Measurements from ENCODE around the gene SLC39A10.

The SLC39A10 gene

DNA sequence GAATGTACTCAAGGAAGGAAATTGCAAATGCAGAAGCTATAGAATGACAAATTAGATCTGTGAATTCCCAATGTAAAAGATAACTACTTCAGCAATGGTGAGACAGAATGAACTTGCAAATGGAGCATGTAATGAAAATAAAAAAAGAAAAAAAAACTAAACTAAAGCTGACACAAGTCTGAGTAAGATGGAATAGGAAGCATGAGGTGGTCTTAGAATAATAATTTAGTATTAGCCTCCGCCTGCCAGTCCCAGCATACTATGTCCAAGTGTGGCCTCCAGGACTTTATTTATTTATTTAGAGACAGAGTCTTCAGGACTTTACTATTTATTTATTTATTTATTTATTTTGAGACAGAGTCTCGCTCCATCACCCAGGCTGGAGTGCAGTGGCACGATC, 37.4 kb upstream of the SLC39A10 start:
- H3K4me3 ChIP-seq (ENCODE audit: low read depth, low read length): no peak overlapping the region
- POLR2A ChIA-PET: no interaction called here
- TF ChIP-seq, protein P1, sequence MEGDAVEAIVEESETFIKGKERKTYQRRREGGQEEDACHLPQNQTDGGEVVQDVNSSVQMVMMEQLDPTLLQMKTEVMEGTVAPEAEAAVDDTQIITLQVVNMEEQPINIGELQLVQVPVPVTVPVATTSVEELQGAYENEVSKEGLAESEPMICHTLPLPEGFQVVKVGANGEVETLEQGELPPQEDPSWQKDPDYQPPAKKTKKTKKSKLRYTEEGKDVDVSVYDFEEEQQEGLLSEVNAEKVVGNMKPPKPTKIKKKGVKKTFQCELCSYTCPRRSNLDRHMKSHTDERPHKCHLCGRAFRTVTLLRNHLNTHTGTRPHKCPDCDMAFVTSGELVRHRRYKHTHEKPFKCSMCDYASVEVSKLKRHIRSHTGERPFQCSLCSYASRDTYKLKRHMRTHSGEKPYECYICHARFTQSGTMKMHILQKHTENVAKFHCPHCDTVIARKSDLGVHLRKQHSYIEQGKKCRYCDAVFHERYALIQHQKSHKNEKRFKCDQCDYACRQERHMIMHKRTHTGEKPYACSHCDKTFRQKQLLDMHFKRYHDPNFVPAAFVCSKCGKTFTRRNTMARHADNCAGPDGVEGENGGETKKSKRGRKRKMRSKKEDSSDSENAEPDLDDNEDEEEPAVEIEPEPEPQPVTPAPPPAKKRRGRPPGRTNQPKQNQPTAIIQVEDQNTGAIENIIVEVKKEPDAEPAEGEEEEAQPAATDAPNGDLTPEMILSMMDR (IDR thresholded peaks at IDR 0.05; ENCODE audit: insufficient read depth, low read length, missing control alignments): no peak
- CTCF ChIA-PET: interaction anchor here (1.2 kb wide), 1 partner anchor 9 kb away, joined by 3 read pairs; no protein-coding TSS in a partner anchor
- DNase-seq (ENCODE audit: low read depth, low spot score): no peak

DNA sequence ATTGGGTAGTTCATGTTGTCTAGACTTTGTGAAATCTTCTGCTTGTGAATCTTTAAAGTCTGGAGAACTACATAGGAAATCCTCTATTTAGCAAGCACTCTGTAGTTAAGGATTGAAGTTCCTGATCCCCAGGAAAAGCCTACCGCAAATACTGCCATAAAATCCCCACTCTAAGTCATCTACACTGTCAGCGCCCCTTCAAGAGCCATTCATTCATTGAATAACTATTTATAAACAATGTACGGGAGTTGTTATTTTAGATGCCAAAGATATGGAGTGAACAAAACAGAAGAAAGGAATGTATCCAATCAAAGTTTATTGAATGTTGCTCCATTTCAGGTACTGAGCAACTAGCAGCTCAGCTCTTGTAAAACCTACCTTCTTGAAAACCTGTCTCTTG, 36.5 kb upstream of the SLC39A10 start:
- no peak overlapping the region for H3K4me3 ChIP-seq (ENCODE audit: low read depth, low read length)
- no peak for DNase-seq (ENCODE audit: low read depth, low spot score)
- ChIA-PET POLR2A (no interaction called here), CTCF (interaction anchor here (1.2 kb wide), 2 partner anchors 8 to 13 kb away, joined by 3 read pairs; no protein-coding TSS in a partner anchor)
- TF ChIP-seq, protein P1 (IDR thresholded peaks at IDR 0.05; ENCODE audit: insufficient read depth, low read length, missing control alignments): no peak

DNA sequence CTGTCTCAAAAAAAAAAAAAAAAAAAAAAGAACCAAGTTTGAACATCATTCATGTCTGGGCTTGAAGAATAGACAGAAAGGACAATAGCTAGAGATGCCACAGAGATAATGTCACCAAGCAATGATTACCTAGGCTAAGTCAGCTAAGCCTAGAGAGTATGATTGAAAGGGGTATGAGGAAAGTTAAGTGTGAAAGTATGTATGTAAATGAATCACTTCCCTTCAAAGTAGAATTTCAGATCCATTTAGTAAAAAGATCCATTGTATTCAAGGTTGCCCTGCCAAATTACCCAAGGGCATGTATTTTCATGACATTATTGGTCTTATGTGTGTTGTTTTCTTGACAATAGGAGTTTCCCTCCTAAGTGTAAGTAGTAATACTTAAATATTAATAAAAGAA, 34.1 kb upstream of the SLC39A10 start:
- POLR2A ChIA-PET: no interaction called here
- CTCF ChIA-PET: no interaction called here
- DNase-seq (ENCODE audit: low read depth, low spot score): no peak
- H3K4me3 ChIP-seq (ENCODE audit: low read depth, low read length): no peak overlapping the region
- TF ChIP-seq, protein P1 (IDR thresholded peaks at IDR 0.05; ENCODE audit: insufficient read depth, low read length, missing control alignments): no peak

DNA sequence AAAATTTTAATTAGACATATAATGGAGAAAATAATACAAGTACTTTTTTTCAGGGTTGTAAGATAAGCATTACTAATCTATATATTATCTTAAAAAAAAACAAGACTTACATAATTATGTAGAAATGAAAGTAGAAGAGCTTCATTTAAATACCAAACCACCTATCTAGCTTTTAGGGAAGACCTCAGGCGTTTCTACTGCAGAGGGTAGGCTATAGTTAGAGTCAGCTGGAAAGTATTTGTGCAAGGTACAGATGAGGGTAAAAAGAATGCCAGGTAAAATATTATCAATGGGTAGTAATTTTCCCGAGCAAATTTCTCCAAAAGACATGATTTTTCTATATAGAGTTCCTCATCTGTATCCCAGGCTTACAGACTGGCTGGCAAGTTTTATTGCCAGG, 30.5 kb upstream of the SLC39A10 start:
- CTCF ChIA-PET: interaction anchor here (1.8 kb wide), 1 partner anchor 34 kb away, joined by 5 read pairs; no protein-coding TSS in a partner anchor
- TF ChIP-seq, protein P1 (IDR thresholded peaks at IDR 0.05; ENCODE audit: insufficient read depth, low read length, missing control alignments): no peak
- no peak overlapping the region for H3K4me3 ChIP-seq (ENCODE audit: low read depth, low read length)
- no peak for DNase-seq (ENCODE audit: low read depth, low spot score)
- POLR2A ChIA-PET: no interaction called here

DNA sequence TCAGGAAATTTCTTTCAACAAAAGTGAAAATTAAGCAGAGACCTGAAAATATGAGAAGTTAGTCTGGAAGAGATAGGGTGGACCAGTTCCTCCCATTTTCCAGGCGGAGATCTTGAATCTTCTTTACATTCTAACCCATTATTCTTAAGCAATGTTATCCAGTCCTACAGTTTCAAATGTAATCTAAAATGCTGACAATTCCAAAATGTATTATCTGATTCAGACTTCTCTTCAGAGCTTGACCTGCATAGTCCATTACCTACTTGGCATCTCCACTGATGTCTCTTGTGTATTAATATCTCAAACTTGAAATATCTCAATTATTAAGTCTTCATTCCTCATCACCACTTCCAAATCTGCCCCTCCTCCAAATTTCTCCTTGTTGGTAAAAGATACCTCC, 28.4 kb upstream of the SLC39A10 start:
- TF ChIP-seq, protein P1 (IDR thresholded peaks at IDR 0.05; ENCODE audit: insufficient read depth, low read length, missing control alignments): no peak
- POLR2A ChIA-PET: no interaction called here
- DNase-seq (ENCODE audit: low read depth, low spot score): no peak
- CTCF ChIA-PET: interaction anchor here (1.1 kb wide), 1 partner anchor 8 kb away, joined by 3 read pairs; no protein-coding TSS in a partner anchor
- H3K4me3 ChIP-seq (ENCODE audit: low read depth, low read length): no peak overlapping the region

DNA sequence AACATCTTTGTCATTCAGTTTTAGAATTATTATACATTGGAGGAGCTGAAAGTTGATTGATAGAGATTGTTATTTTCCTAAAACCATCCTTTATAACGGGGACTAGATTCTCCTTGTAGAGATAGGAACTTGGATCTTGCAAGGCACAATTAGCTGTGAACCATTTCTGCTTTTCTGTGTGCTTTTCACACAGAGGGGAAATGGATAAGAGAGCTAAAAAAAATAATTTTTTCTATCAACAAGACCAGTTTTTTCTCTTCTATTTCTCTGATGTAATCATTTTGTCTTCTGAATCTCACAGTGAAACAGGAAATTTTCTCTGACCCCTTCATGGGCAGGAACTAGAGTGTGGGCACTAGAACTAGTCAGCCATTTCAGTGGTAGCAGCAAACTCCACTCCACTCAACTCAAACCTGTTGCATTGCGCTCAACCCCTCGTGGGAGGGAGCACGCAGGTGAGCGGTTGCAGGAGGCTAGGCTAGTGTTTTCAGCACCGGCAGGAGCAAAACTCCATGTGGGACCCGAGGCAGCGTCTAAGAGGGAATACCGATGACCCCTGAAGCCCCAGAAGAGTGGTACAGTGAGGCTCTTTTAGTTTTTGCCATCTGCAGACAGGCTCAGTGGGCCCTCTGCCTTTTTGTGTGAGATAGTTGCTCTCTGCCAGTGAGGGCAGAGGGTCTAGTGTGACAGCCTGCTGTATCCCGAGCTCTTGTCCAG, 24.0 kb upstream of the SLC39A10 start:
- TF ChIP-seq, protein P1 (IDR thresholded peaks at IDR 0.05; ENCODE audit: insufficient read depth, low read length, missing control alignments): no peak
- no peak overlapping the region for H3K4me3 ChIP-seq (ENCODE audit: low read depth, low read length)
- DNase-seq (ENCODE audit: low read depth, low spot score): no peak
- POLR2A ChIA-PET: interaction anchor here (0.6 kb wide), 1 partner anchor 1802 kb away, joined by 3 read pairs; the partner anchor contains the start of gene SF3B1
- CTCF ChIA-PET: interaction anchor here (0.6 to 1.2 kb wide), 4 partner anchors 9 to 433 kb away, joined by 3 to 4 read pairs (median 3); no protein-coding TSS in a partner anchor
